VCaP (cell line): Measurements from ENCODE around the gene LDB2.
"Not testable (repeated sequence)": the region's sequence is repeated elsewhere in the genome, so short reads cannot be mapped to it uniquely, and the experiment has no call there.

ENCODE experiments used
- H3K27ac ChIP-seq: fragments of 450-650 bp; 2 replicates; pipeline ENCODE4 v1.5.1; 2017
- CTCF ChIP-seq: fragments of 450-650 bp; conservative IDR thresholded peaks from 2 replicates; pipeline ENCODE4 v1.5.1; 2017; ENCODE audit warnings: mild to moderate bottlenecking, moderate library complexity

Gene LDB2

GRCh38 chr4:16569790-16570189 is 328.7 kb downstream of the LDB2 start:
- TF ChIP-seq CTCF, result no peak
- H3K27ac ChIP-seq, result no peak overlapping the region

DNA sequence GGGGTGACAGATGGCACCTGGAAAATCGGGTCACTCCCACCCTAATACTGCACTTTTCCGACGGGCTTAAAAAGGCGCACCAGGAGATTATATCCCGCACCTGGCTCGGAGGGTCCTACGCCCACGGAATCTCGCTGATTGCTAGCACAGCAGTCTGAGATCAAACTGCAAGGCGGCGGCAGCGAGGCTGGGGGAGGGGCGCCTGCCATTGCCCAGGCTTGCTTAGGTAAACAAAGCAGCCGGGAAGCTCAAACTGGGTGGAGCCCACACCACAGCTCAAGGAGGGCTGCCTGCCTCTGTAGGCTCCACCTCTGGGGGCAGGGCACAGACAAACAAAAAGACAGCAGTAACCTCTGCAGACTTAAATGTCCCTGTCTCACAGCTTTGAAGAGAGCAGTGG is 341.1 kb downstream of the LDB2 start:
- H3K27ac ChIP-seq, result not testable (repeated sequence)

DNA sequence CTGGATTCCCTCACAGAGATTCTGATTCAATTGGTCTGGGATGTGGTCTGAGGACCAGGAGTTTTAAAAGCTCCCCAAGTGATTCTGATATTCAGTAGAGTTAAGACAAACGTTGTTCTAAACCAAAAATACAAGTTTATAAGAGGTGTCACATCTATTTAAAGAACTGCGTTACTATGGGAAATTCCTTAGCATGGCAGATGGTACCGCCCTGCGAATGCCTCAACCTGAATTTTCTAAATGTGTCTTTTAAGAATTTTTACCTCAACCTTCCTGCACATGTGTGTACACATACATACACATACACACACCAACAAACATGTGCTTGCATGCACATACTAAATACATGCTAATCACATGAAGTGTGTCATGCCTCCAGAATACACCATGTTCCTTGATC is 343.3 kb downstream of the LDB2 start:
- no peak for TF ChIP-seq CTCF
- no peak overlapping the region for H3K27ac ChIP-seq

DNA sequence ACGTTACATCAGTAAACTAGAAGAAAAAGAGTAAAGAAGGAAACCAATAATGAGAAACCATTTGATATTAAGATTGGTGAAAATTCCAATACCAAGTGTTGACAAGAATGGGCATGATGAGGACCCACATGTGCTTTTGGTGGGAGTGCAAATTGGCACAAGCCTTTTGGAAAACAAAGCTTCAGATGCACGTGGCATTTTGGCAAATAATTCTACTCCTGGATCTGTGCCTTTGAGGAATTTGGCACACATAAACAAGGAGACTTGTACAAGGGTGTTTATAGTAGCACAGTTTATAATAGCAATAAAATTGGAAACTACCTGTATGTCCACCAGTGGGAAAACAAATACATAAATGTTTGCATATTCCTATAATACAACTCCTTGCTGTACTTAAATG is 347.9 kb downstream of the LDB2 start:
- H3K27ac ChIP-seq, result no peak overlapping the region
- no peak for TF ChIP-seq CTCF

DNA sequence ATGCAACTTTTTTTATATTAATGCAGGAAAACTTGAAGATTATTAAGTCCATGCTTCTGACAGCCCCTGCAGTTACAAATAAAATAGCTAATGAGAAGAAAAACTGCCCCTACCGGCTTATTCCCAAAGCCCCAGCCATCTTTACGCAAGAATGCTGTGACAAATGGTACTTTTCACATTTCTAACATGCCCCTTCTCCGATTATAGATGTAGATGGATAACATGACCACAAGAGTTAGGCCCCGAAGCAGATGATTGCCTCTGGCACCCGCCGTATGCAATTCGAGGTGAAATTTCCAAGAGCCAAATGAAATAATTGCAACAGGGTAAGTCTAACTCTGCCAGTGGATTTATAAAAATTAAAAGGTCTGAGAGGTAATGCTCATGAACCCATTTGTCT is 352.8 kb downstream of the LDB2 start:
- no peak overlapping the region for H3K27ac ChIP-seq
- no peak for TF ChIP-seq CTCF

- no peak overlapping the region for H3K27ac ChIP-seq
These were observed 353.6 kb downstream of the LDB2 start for GRCh38 chr4:16544869-16545268.

DNA sequence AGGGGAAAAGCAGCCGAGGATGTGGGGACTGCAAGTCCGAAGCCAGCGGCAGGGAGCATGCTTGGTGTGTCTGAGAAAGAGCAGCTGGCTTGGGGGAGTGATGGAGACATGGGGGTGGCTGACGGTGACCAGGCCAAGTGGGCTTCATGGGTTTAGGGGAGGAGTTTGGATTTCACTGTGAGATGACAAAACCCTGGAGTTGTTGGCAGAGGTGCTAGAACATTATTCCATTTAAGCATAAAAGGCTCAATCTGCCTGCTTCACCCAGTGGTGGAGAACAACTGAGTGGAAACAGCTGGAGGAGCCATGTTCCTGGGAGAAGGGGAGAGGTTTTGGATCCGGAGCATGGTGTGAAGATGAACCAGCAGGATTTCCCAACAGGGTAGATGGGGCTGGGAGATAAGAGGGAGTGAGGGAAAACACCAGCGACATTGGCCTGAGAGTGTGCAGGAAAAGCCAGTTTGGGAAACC is 354.2 kb downstream of the LDB2 start:
- no peak overlapping the region for H3K27ac ChIP-seq
- TF ChIP-seq CTCF, result no peak

More at GRCh38 chr4:16544869-16545268, 353.6 kb downstream of the LDB2 start:
- no peak for TF ChIP-seq CTCF

GRCh38 chr4:16537926-16538325 is 360.5 kb downstream of the LDB2 start:
- no peak for TF ChIP-seq CTCF
- H3K27ac ChIP-seq, result no peak overlapping the region
